Ovary (tissue), 9 donors: Measurements from ENCODE around the gene AGPAT2. TPM values are rescaled to one million over a fixed set of nuclear protein-coding genes. Genes with fewer than 3 reads are reported as not detected.

ENCODE experiments used
- DNase-seq, 5 donors: peaks; one replicate each; pipeline ENCODE4 v3.0.0-alpha.2; 2019 to 2020
- H3K27ac ChIP-seq, 2 donors: fragments of 200-600 bp; one replicate each; pipeline versions ENCODE4 v1.5.1 to v1.8.0; 2019 to 2022
- H3K27me3 ChIP-seq: fragments of 200-600 bp; one replicate; pipeline ENCODE4 v1.8.0; 2022
- H3K36me3 ChIP-seq: fragments of 200-600 bp; sonication (generic); one replicate; pipeline ENCODE4 v1.5.1; 2019
- H3K4me1 ChIP-seq: one replicate; pipeline ENCODE4 v1.8.1; 2013; ENCODE audit warnings: mild to moderate bottlenecking, moderate library complexity; ENCODE audit not compliant: insufficient read depth
- H3K4me3 ChIP-seq: fragments of 200-600 bp; sonication (generic); one replicate; pipeline ENCODE4 v1.5.1; 2017
- H3K9me3 ChIP-seq, 2 donors: fragments of 200-600 bp in 1 of 2; sonication (generic) in 1 of 2; one replicate each; pipeline versions ENCODE4 v1.5.1 to v1.8.1; 2013 to 2019; ENCODE audit warnings: mild to moderate bottlenecking in 1 of 2, moderate library complexity in 1 of 2
- CTCF ChIP-seq, 3 donors: fragments of 450-650 bp in 2 of 3; fragments of 200-600 bp in 1 of 3; IDR thresholded peaks; one replicate each; pipeline versions ENCODE4 v1.5.1 to v1.8.0; 2016 to 2022; ENCODE audit warnings: antibody characterized with exemption in 3 of 3, mild to moderate bottlenecking in 1 of 3
- EP300 ChIP-seq: sonication (generic); formaldehyde crosslinking; IDR thresholded peaks from one replicate; pipeline ENCODE4 v1.6.1; 2017; ENCODE audit warnings: antibody characterized with exemption
- POLR2A ChIP-seq: fragments of 450-650 bp; IDR thresholded peaks from one replicate; pipeline ENCODE4 v1.6.1; 2017; ENCODE audit warnings: antibody characterized with exemption, mild to moderate bottlenecking, moderate library complexity
- WGBS, 3 donors: extraction: QIAGEN DNeasy Blood & Tissue Kit in 1 of 3; methylation state at CpG; one replicate each; pipeline versions ENCODE4 v1.1.5 to v1.1.7; 2013 to 2017; 5-methylcytosine and 5-hydroxymethylcytosine counted together
- intact Hi-C, 4 donors: fragments of 100-400 bp; cut with DNase I; formaldehyde crosslinking; loops; one replicate each; pipeline versions ENCODE4 v1.11.0 to v1.15.1; 2022 to 2023
- microRNA counts: library from miRNA; unstranded; fragments of <30 nt; microRNA quantifications from one replicate; lab custom pipeline; 2016
- microRNA-seq, 3 donors: library from miRNA; unstranded; fragments of <30 nt; microRNA quantifications; one replicate each; pipeline versions ENCODE4 to v1.2.0, GENCODE V29; 2019 to 2020
- polyA plus RNA-seq, 2 donors: library from polyadenylated mRNA; stranded (reverse); fragments of 200-250 nt in 1 of 2; fragments of 350-450 nt in 1 of 2; fragmentation: Illumina TruSeq in 1 of 2; extraction: RNeasy Lipid Tissue Mini Kit (QIAGEN cat#74804) in 1 of 2; gene quantifications; one replicate each; pipeline ENCODE4 v1.2.3, GENCODE V29; 2013 to 2014
- small RNA-seq: library from RNA; depleted of rRNA; stranded (forward); fragments of <200 nt; gene quantifications from one replicate; pipeline ENCODE3, GENCODE V24; 2016
- total RNA-seq, 7 donors: library from RNA; depleted of rRNA in 2 of 7; stranded (reverse); fragments of >200 nt in 2 of 7; fragmentation: NEBNext Ultra II Directional in 3 of 7; extraction: Animal tissue kit (Norgen Biotek cat#: 25700) in 3 of 7; gene quantifications; one replicate each; pipeline versions ENCODE4 v1.1.0 to v1.2.4, GENCODE V29; 2016 to 2023
- donor health status: DM: no; HTN: no; CAD: no; lungs with moderate emphysema.
- donor health status: DM: no; HTN: no; CAD: no.
- donor health status: Bipolar disorder and iron deficiency.
- donor health status: DM: yes; HTN: yes; CAD: no.
- donor health status: DM: no; HTN: no; CAD: no.
- donor health status: DM: yes; HTN: yes; CAD: no.

The AGPAT2 gene
- total and polyA plus RNA-seq, 9 donors: 6.1 to 40.9 (median 23.9) TPM

GRCh38 chr9:136624184-136624951 lies 62.9 kb downstream of the AGPAT2 start:
- Histone ChIP-seq H3K27me3 (no peaks in the 10 kb centered on the region), H3K27ac (no peak overlapping the region), H3K9me3 (no peaks in the 10 kb centered on the region), H3K4me1 (peaks cover 4% of the 10 kb centered on the region), H3K4me3 (no peak overlapping the region), H3K36me3 (no peaks in the 10 kb centered on the region)
- no peak for DNase-seq
- 79 to 84% (median 83%) methylated on average over 15 to 16 of the region's 16 CpGs for WGBS, 3 donors
- TF ChIP-seq POLR2A: no peak
- TF ChIP-seq EP300: no peak
- no peak for TF ChIP-seq CTCF (IDR thresholded peaks at IDR 0.05)
- intact Hi-C loops: loop anchor here in 1 of 4 donors (2.0 kb wide), 1 partner anchor 136 kb away; no protein-coding TSS in a partner anchor

GRCh38 chr9:136623842-136624183 lies 63.4 kb downstream of the AGPAT2 start:
- no peaks in the 10 kb centered on the region for H3K27me3 ChIP-seq
- WGBS, 3 donors: 90% methylated on average over 13 of the region's 13 CpGs
- H3K4me3 ChIP-seq: no peak overlapping the region
- H3K4me1 ChIP-seq: peaks cover 4% of the 10 kb centered on the region
- TF ChIP-seq EP300: no peak
- TF ChIP-seq POLR2A: no peak
- TF ChIP-seq CTCF (IDR thresholded peaks at IDR 0.05): no peak
- intact Hi-C loops: loop anchor here in 1 of 4 donors (2.0 kb wide), 1 partner anchor 135 kb away; no protein-coding TSS in a partner anchor
- H3K9me3 ChIP-seq: no peaks in the 10 kb centered on the region
- H3K36me3 ChIP-seq: no peaks in the 10 kb centered on the region
- H3K27ac ChIP-seq: no peak overlapping the region
- DNase-seq: no peak

MicroRNAs within 50 kb of the gene (microRNA counts, 767-probe panel; counts per million panel counts)
- microRNA hsa-miR-126-3p (lab: Ali Mortazavi, UCI): 4,979 counts per million, percentile 94 among the panel's probes with 10 or more counts

Small RNA genes within 50 kb of the gene (microRNA-seq; reads per million reads assigned to microRNA genes)
- gene MIR126: 28,487 to 43,385 (median 31,442) reads per million in 3 donors

Small RNA genes within 50 kb of the gene (small RNA-seq; reads per million reads assigned to genes)
- gene MIR126: 116 reads per million, percentile 92 among the genes with 10 or more reads in this experiment

Other genes starting within 250 kb of the AGPAT2 start
- 10 to 100 TPM; 11.0 to 18.5 (median 15.4) TPM for gene INPP5E, start 247.6 kb downstream of the AGPAT2 start, total RNA-seq
- gene INPP5E, start 247.6 kb downstream of the AGPAT2 start, polyA plus RNA-seq: 1 to 10 TPM; 3.4 to 9.7 TPM
- 10 to 100 TPM; 30.0 to 61.4 (median 50.2) TPM for gene SEC16A, start 204.4 kb downstream of the AGPAT2 start, total RNA-seq
- gene SEC16A, start 204.4 kb downstream of the AGPAT2 start, polyA plus RNA-seq: 10 to 100 TPM; 27.6 to 37.2 TPM
- gene NOTCH1, start 141.4 kb downstream of the AGPAT2 start, total RNA-seq: 10 to 100 TPM in 6 of 7 donors, 1 to 10 TPM in 1; 7.3 to 30.9 (median 17.4) TPM
- gene NOTCH1, start 141.4 kb downstream of the AGPAT2 start, polyA plus RNA-seq: 1 to 10 TPM; 2.5 to 7.8 TPM
- gene EGFL7, start 24.5 kb downstream of the AGPAT2 start, total RNA-seq: 100 to 1,000 TPM in 1 of 7 donors, 10 to 100 TPM in 6; 27.1 to 113 (median 43.4) TPM
- gene EGFL7, start 24.5 kb downstream of the AGPAT2 start, polyA plus RNA-seq: 100 to 1,000 TPM in 1 of 2 donors, under 1 TPM in 1; 0.18 to 105 TPM
- gene DIPK1B, start 25.1 kb upstream of the AGPAT2 start, total RNA-seq: 10 to 100 TPM in 5 of 7 donors, 1 to 10 TPM in 2; 5.2 to 23.4 (median 13.1) TPM
- gene DIPK1B, start 25.1 kb upstream of the AGPAT2 start, polyA plus RNA-seq: 10 to 100 TPM in 1 of 2 donors, 1 to 10 TPM in 1; 2.9 to 15.0 TPM
- gene LCN10, start 55.5 kb upstream of the AGPAT2 start, total RNA-seq: 10 to 100 TPM in 2 of 7 donors, 1 to 10 TPM in 5; 1.4 to 45.4 (median 4.5) TPM
- 10 to 100 TPM in 1 of 2 donors, 1 to 10 TPM in 1; 2.4 to 15.2 TPM for gene LCN10, start 55.5 kb upstream of the AGPAT2 start, polyA plus RNA-seq
- gene LCN6, start 61.1 kb upstream of the AGPAT2 start, total RNA-seq: 10 to 100 TPM in 3 of 7 donors, 1 to 10 TPM in 4; 1.8 to 59.3 (median 8.3) TPM
- 10 to 100 TPM in 1 of 2 donors, 1 to 10 TPM in 1; 1.6 to 33.4 TPM for gene LCN6, start 61.1 kb upstream of the AGPAT2 start, polyA plus RNA-seq
- 1 to 10 TPM in 1 of 7 donors, under 1 TPM in 1, not detected in 5; 0.23 to 3.0 TPM for gene LCN8, start 70.8 kb upstream of the AGPAT2 start, total RNA-seq
- gene LCN8, start 70.8 kb upstream of the AGPAT2 start, polyA plus RNA-seq: under 1 TPM in 1 of 2 donors, not detected in 1; 0.36 TPM
- not detected for gene LCN15, start 77.1 kb upstream of the AGPAT2 start, total RNA-seq
- gene LCN15, start 77.1 kb upstream of the AGPAT2 start, polyA plus RNA-seq: not detected
- gene TMEM141, start 103.9 kb upstream of the AGPAT2 start, total RNA-seq: 100 to 1,000 TPM in 1 of 7 donors, 10 to 100 TPM in 6; 43.1 to 115 (median 64.8) TPM
- gene TMEM141, start 103.9 kb upstream of the AGPAT2 start, polyA plus RNA-seq: 10 to 100 TPM; 23.4 to 64.9 TPM
- gene CCDC183, start 108.9 kb upstream of the AGPAT2 start, total RNA-seq: 10 to 100 TPM in 1 of 7 donors, 1 to 10 TPM in 6; 1.2 to 11.8 (median 6.6) TPM
- gene CCDC183, start 108.9 kb upstream of the AGPAT2 start, polyA plus RNA-seq: 1 to 10 TPM in 1 of 2 donors, under 1 TPM in 1; 0.47 to 3.1 TPM
- 10 to 100 TPM; 25.2 to 65.4 (median 56.2) TPM for gene RABL6, start 120.5 kb upstream of the AGPAT2 start, total RNA-seq
- 10 to 100 TPM; 22.6 to 37.5 TPM for gene RABL6, start 120.5 kb upstream of the AGPAT2 start, polyA plus RNA-seq
- 1 to 10 TPM in 5 of 7 donors, under 1 TPM in 2; 0.48 to 2.4 (median 1.4) TPM for gene AJM1, start 155.0 kb upstream of the AGPAT2 start, total RNA-seq
- gene AJM1, start 155.0 kb upstream of the AGPAT2 start, polyA plus RNA-seq: under 1 TPM in 1 of 2 donors, not detected in 1; 0.93 TPM
- gene PHPT1, start 162.0 kb upstream of the AGPAT2 start, total RNA-seq: 100 to 1,000 TPM in 2 of 7 donors, 10 to 100 TPM in 5; 39.2 to 132 (median 86.9) TPM
- gene PHPT1, start 162.0 kb upstream of the AGPAT2 start, polyA plus RNA-seq: 10 to 100 TPM; 18.1 to 57.6 TPM
- gene MAMDC4, start 164.9 kb upstream of the AGPAT2 start, total RNA-seq: 10 to 100 TPM in 1 of 7 donors, 1 to 10 TPM in 6; 2.1 to 31.4 (median 2.5) TPM
- gene MAMDC4, start 164.9 kb upstream of the AGPAT2 start, polyA plus RNA-seq: 1 to 10 TPM in 1 of 2 donors, under 1 TPM in 1; 0.15 to 2.6 TPM
- gene EDF1, start 178.9 kb upstream of the AGPAT2 start, total RNA-seq: 100 to 1,000 TPM; 306 to 391 (median 336) TPM
- 100 to 1,000 TPM; 154 to 444 TPM for gene EDF1, start 178.9 kb upstream of the AGPAT2 start, polyA plus RNA-seq
- 10 to 100 TPM in 4 of 7 donors, 1 to 10 TPM in 3; 5.6 to 11.9 (median 10.3) TPM for gene TRAF2, start 199.1 kb upstream of the AGPAT2 start, total RNA-seq
- 1 to 10 TPM in 1 of 2 donors, under 1 TPM in 1; 0.83 to 7.6 TPM for gene TRAF2, start 199.1 kb upstream of the AGPAT2 start, polyA plus RNA-seq